Adrenal gland (tissue), 12 donors: ENCODE results near the gene RNASE13. TPM values are rescaled to one million over a fixed set of nuclear protein-coding genes. Genes with fewer than 3 reads are reported as not detected.
A peak's percentile ranks its signal among the peaks of the same experiment; 100 is the strongest.

Experiments
- DNase-seq, 7 donors: peaks; one replicate each; pipeline ENCODE4 v3.0.0-alpha.2; 2019 to 2020
- H3K27ac ChIP-seq, 5 donors: fragments of 200-600 bp; sonication (generic) in 4 of 5; 1 replicate in 3 of 5; 2 replicates in 2 of 5; pipeline versions ENCODE4 v1.5.1 to v1.8.0; 2016 to 2020; ENCODE audit warnings: mild to moderate bottlenecking in 1 of 5
- H3K27me3 ChIP-seq: fragments of 200-600 bp; 2 replicates; pipeline ENCODE4 v1.8.0; 2021
- H3K36me3 ChIP-seq, 2 donors: fragments of 200-600 bp; replicated peaks in 1 of 2; 1 replicate in 1 of 2; 2 replicates in 1 of 2; pipeline versions ENCODE4 v1.5.1 to v1.8.0; 2018 to 2022
- H3K4me1 ChIP-seq, 2 donors: fragments of 200-600 bp; replicated peaks in 1 of 2; 1 replicate in 1 of 2; 2 replicates in 1 of 2; pipeline versions ENCODE4 v1.5.1 to v1.8.0; 2018 to 2021
- H3K4me3 ChIP-seq, 4 donors: fragments of 200-600 bp; sonication (generic) in 3 of 4; one replicate each; pipeline ENCODE4 v1.5.1; 2016 to 2018
- H3K9me3 ChIP-seq, 3 donors: fragments of 200-600 bp; sonication (generic) in 1 of 3; replicated peaks in 1 of 3; 1 replicate in 2 of 3; 2 replicates in 1 of 3; pipeline versions ENCODE4 v1.5.1 to v1.8.0; 2016 to 2021
- CTCF ChIP-seq, 6 experiments: fragments of 450-650 bp in 4 of 6; fragments of 200-600 bp in 2 of 6; sonication (generic) in 1 of 6; IDR thresholded peaks; 1 replicate in 5 of 6; 2 replicates in 1 of 6; pipeline versions ENCODE4 v1.5.1 to v1.8.0; 2016 to 2021; ENCODE audit warnings: antibody characterized with exemption in 6 of 6, mild to moderate bottlenecking in 2 of 6, moderate library complexity in 1 of 6
- POLR2A ChIP-seq, 2 donors: fragments of 450-650 bp; IDR thresholded peaks; one replicate each; pipeline ENCODE4 v1.6.1; 2017; ENCODE audit warnings: antibody characterized with exemption in 2 of 2, mild to moderate bottlenecking in 2 of 2, moderate library complexity in 1 of 2
- WGBS, 4 donors: extraction: QIAGEN DNeasy Blood & Tissue Kit in 2 of 4; methylation state at CpG; one replicate each; pipeline versions ENCODE4 v1.1.5 to v1.1.7; 2013 to 2017; 5-methylcytosine and 5-hydroxymethylcytosine counted together
- intact Hi-C, 2 donors: fragments of 100-400 bp; cut with DNase I; formaldehyde crosslinking; loops; one replicate each; pipeline versions ENCODE4 v1.14.1 to v1.15.0; 2022 to 2023
- polyA plus RNA-seq, 3 donors: library from polyadenylated mRNA; stranded (reverse); fragments of 200-250 nt in 2 of 3; fragments of 350-450 nt in 1 of 3; fragmentation: Illumina TruSeq in 1 of 3; extraction: RNeasy Lipid Tissue Mini Kit (QIAGEN cat#74804) in 1 of 3; gene quantifications; one replicate each; pipeline ENCODE4 v1.2.3, GENCODE V29; 2013 to 2014
- total RNA-seq, 9 donors: library from RNA; depleted of rRNA in 4 of 9; stranded (reverse); fragments of >200 nt in 4 of 9; fragments of 120-200 nt in 1 of 9; fragmentation: NEBNext Ultra II Directional in 1 of 9; extraction: Animal tissue kit (Norgen Biotek cat#: 25700) in 1 of 9; gene quantifications; one replicate each; pipeline versions ENCODE4 v1.1.0 to v1.2.4, GENCODE V29; 2013 to 2023
- donor health status: healthy with polysubstance abuse.
- donor health status: Bipolar disorder and iron deficiency.
- donor health status: DM: yes; HTN: yes; CAD: no.
- donor health status: DM: no; HTN: no; CAD: no.
- donor health status: DM: no; HTN: no; CAD: no.
- donor health status: DM: yes; HTN: yes; CAD: no.

The RNASE13 gene
- total and polyA plus RNA-seq, 12 donors = 0.03 to 0.27 TPM; not detected in 10

- Histone ChIP-seq H3K27me3 (no peaks in the 10 kb centered on the region), H3K4me1 (peaks cover 36 to 49% of the 10 kb centered on the region in 2 donors), H3K27ac (peak overlapping the region; percentile 43 to 93 (median 68)), H3K4me3 (peak overlapping the region; percentile 33 to 71 (median 50)), H3K36me3 (peaks cover 0 to 14% of the 10 kb centered on the region in 2 donors), H3K9me3 (no peaks in the 10 kb centered on the region)
- peak; percentile 47 to 87 (median 74) for DNase-seq
- intact Hi-C loops = no loop called here
- WGBS, 4 donors = 4 to 13% (median 8%) methylated on average over 15 to 58 of the region's 58 CpGs
- no peak for TF ChIP-seq CTCF (IDR thresholded peaks at IDR 0.05)
- no peak for TF ChIP-seq POLR2A (IDR thresholded peaks at IDR 0.05)
Measured at GRCh38 chr14:21025371-21026273, 9.0 kb downstream of the RNASE13 start.

GRCh38 chr14:21024585-21025370 is 9.8 kb downstream of the RNASE13 start, which contains the start of gene NDRG2:
Gene NDRG2, minus strand, starts transcription at chr14:21025061. Its CDS starts 1,746 bp downstream, at chr14:21023315.
- Histone ChIP-seq H3K4me3 (peak within 1 kb of the TSS; percentile 64 to 71 (median 65)), H3K4me1 (peaks cover 36 to 50% of the 10 kb centered on the region in 2 donors), H3K27me3 (no peaks in the 10 kb centered on the region), H3K36me3 (peaks cover 0 to 23% of the 10 kb centered on the region in 2 donors), H3K9me3 (no peaks in the 10 kb centered on the region), H3K27ac (peak within 1 kb of the TSS; percentile 43 to 93 (median 68))
- peak; percentile 79 to 91 (median 86) for DNase-seq
- WGBS, 4 donors = 0 to 1% (median 0%) methylated on average over 33 to 72 of the region's 72 CpGs
- intact Hi-C loops = loop anchor here in 1 of 2 donors (5.0 kb wide), 1 partner anchor 68 kb away; no protein-coding TSS in a partner anchor
- TF ChIP-seq POLR2A (IDR thresholded peaks at IDR 0.05) (peak; percentile 37 to 63), CTCF (IDR thresholded peaks at IDR 0.05) (no peak)

GRCh38 chr14:21023817-21024584 is 10.6 kb downstream of the RNASE13 start:
- Histone ChIP-seq H3K9me3 (no peaks in the 10 kb centered on the region), H3K4me1 (peaks cover 36 to 50% of the 10 kb centered on the region in 2 donors), H3K27ac (peak overlapping the region in 4 of 5 donors; percentile 65 to 93 (median 78)), H3K36me3 (peaks cover 0 to 30% of the 10 kb centered on the region in 2 donors), H3K4me3 (peak overlapping the region; percentile 64 to 71 (median 65)), H3K27me3 (no peaks in the 10 kb centered on the region)
- DNase-seq = peak in 1 of 7 donors; percentile 45
- intact Hi-C loops = loop anchor here in 1 of 2 donors (5.0 kb wide), 1 partner anchor 68 kb away; no protein-coding TSS in a partner anchor
- TF ChIP-seq CTCF (IDR thresholded peaks at IDR 0.05) = no peak
- TF ChIP-seq POLR2A (IDR thresholded peaks at IDR 0.05) = no peak
- WGBS, 4 donors = 5 to 13% (median 10%) methylated on average over 13 to 17 of the region's 17 CpGs
